Effector memory CD4-positive, alpha-beta T cell (primary cell): ENCODE data around the gene SMIM34.
"Not testable (repeated sequence)": the region's sequence is repeated elsewhere in the genome, so short reads cannot be mapped to it uniquely, and the experiment has no call there.

ENCODE experiments used
- DNase-seq, 3 donors: peaks; one replicate each; pipeline ENCODE4 v3.0.0-alpha.2; 2020
- H3K27ac ChIP-seq: 2 replicates; pipeline ENCODE4 v1.7.0; 2013; ENCODE audit warnings: mild to moderate bottlenecking, low read length, moderate library complexity; ENCODE audit not compliant: insufficient read depth, poor library complexity, severe bottlenecking
- H3K27me3 ChIP-seq: replicated peaks from 2 replicates; pipeline ENCODE4 v1.7.0; 2013; ENCODE audit warnings: mild to moderate bottlenecking, low read length; ENCODE audit not compliant: insufficient read depth, control insufficient read depth, poor library complexity, severe bottlenecking
- H3K36me3 ChIP-seq: 2 replicates; pipeline ENCODE4 v1.7.0; 2013; ENCODE audit warnings: mild to moderate bottlenecking, low read length, moderate library complexity; ENCODE audit not compliant: control insufficient read depth, insufficient read depth
- H3K4me1 ChIP-seq: 2 replicates; pipeline ENCODE4 v1.7.0; 2013; ENCODE audit warnings: low read length, mild to moderate bottlenecking; ENCODE audit not compliant: control insufficient read depth, insufficient read depth, poor library complexity, severe bottlenecking
- H3K4me3 ChIP-seq: 2 replicates; pipeline ENCODE4 v1.7.0; 2013; ENCODE audit warnings: low read length, low read depth, mild to moderate bottlenecking; ENCODE audit not compliant: insufficient read depth, poor library complexity, severe bottlenecking
- H3K9me3 ChIP-seq: 2 replicates; pipeline ENCODE4 v1.7.0; 2013; ENCODE audit warnings: mild to moderate bottlenecking, low read length, moderate library complexity; ENCODE audit not compliant: control insufficient read depth
- total RNA-seq, 3 donors: gene quantifications; one replicate each; lab custom pipeline; 2026; lab: John Stamatoyannopoulos, UW

Gene SMIM34, protein sequence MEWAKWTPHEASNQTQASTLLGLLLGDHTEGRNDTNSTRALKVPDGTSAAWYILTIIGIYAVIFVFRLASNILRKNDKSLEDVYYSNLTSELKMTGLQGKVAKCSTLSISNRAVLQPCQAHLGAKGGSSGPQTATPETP
- total RNA-seq = 0 reads per million in 3 donors

DNA sequence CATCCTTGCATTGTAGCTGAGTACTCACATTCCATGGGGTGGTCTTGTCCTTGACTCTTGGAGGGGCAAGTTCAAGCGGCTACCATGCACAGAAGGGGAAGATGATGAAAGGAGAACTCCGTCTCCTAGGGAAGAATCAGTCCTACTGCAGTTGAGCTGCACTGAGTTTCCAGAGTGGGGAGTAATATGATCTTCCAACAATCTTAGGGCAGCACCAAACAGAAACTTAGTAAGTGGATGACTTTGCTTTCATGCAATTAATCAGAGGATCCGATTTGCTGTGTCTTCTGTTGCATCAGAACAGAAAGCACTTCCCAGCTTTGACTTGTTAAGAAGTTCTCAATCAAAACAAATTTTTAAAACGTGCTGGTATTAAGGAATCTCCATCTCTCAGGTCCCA lies at the start of gene SMIM34:
SMIM34 (minus strand) TSS at position 147 of the 400 bp plus-strand sequence; CDS start at position 35, 112 bp downstream.
- H3K4me3 ChIP-seq, H3K36me3 ChIP-seq, DNase-seq, H3K27ac ChIP-seq, H3K27me3 ChIP-seq, H3K9me3 ChIP-seq, H3K4me1 ChIP-seq: not testable (repeated sequence)

GRCh38 chr21:34467333-34467732 lies 43.6 kb upstream of the SMIM34 start:
- H3K9me3 ChIP-seq, H3K4me3 ChIP-seq, H3K27me3 ChIP-seq, DNase-seq, H3K4me1 ChIP-seq, H3K36me3 ChIP-seq, H3K27ac ChIP-seq: not testable (repeated sequence)

DNA sequence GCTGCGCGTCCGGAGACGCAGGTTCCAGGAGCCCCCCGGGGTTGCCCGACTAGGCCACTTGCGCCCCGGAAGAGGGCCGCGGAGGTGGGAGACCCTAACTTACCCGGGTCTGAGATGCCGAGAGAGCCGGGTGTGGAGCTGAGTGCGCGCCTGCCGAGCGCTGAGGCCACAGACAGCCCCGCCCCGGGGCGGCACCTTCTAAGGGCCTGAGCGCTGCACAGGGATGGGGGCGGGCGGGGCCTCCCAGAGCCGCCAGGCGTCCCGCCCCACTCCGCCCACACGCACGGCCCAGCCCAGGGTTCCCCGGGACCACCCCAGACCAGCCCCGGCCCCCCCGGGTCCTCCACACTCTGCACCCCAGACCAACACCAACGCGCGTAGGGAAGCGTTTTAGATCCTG lies 35.7 kb upstream of the SMIM34 start:
- H3K36me3 ChIP-seq, H3K4me3 ChIP-seq, H3K4me1 ChIP-seq, DNase-seq, H3K9me3 ChIP-seq, H3K27ac ChIP-seq, H3K27me3 ChIP-seq: not testable (repeated sequence)

DNA sequence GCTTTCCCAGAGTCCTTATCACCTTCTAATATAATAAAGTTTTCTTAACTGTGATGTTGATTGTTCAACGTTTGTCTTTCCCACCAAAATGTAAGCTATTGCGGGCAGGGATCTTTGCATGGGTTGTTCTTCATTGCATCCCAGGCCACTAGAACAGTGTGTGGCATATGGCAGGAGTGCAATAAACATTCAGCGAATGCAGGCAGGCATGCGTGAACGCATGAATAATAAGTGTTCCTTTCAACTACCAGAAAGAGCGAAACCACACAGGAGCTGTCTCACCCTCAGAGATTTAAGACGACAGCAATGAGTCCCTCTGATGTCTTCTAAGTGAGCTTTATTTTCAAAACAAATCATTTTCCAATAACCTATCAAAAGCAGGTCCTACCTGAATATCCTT lies 34.5 kb upstream of the SMIM34 start:
- H3K27me3 ChIP-seq, H3K36me3 ChIP-seq: not testable (repeated sequence)

DNA sequence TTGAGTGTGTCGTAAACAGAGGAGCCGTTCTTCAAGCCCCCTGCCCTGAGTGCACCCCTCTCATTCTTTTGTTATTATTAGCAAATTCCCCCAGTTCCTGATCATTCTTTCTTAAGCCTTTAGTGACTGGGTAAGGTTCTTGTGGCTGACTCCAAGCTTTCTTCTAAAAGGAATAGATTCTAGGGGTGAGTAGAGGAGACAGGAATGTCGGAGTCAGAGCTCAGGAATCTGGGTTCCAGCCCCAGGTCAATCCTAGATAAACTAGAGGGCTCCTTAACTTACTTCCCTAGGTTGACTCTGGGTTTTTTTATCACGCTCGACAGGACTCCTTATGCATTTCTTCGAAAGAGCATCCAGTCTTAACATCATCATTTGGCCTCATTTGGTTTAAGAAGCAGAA lies 32.4 kb upstream of the SMIM34 start:
- H3K27me3 ChIP-seq, H3K9me3 ChIP-seq, H3K4me1 ChIP-seq, H3K4me3 ChIP-seq, DNase-seq, H3K27ac ChIP-seq, H3K36me3 ChIP-seq: not testable (repeated sequence)

More for the DNA sequence above, 34.5 kb upstream of the SMIM34 start:
- not testable (repeated sequence) for H3K9me3 ChIP-seq, DNase-seq, H3K27ac ChIP-seq, H3K4me1 ChIP-seq, H3K4me3 ChIP-seq

GRCh38 chr21:34455628-34456027 lies 31.9 kb upstream of the SMIM34 start:
- H3K27ac ChIP-seq, DNase-seq, H3K27me3 ChIP-seq, H3K9me3 ChIP-seq, H3K36me3 ChIP-seq, H3K4me1 ChIP-seq, H3K4me3 ChIP-seq: not testable (repeated sequence)

- H3K27ac ChIP-seq, H3K27me3 ChIP-seq, H3K4me3 ChIP-seq, H3K9me3 ChIP-seq, H3K36me3 ChIP-seq, H3K4me1 ChIP-seq, DNase-seq: not testable (repeated sequence)
These were observed 23.3 kb upstream of the SMIM34 start for GRCh38 chr21:34447018-34447417.

- not testable (repeated sequence) for H3K36me3 ChIP-seq, H3K27ac ChIP-seq, H3K4me1 ChIP-seq, DNase-seq, H3K9me3 ChIP-seq, H3K27me3 ChIP-seq, H3K4me3 ChIP-seq
These were observed 19.7 kb upstream of the SMIM34 start for GRCh38 chr21:34443486-34443885.

- H3K27ac ChIP-seq, H3K36me3 ChIP-seq, H3K27me3 ChIP-seq, H3K4me3 ChIP-seq, H3K4me1 ChIP-seq, DNase-seq, H3K9me3 ChIP-seq: not testable (repeated sequence)
These were observed 6.0 kb upstream of the SMIM34 start for GRCh38 chr21:34429710-34430109.

DNA sequence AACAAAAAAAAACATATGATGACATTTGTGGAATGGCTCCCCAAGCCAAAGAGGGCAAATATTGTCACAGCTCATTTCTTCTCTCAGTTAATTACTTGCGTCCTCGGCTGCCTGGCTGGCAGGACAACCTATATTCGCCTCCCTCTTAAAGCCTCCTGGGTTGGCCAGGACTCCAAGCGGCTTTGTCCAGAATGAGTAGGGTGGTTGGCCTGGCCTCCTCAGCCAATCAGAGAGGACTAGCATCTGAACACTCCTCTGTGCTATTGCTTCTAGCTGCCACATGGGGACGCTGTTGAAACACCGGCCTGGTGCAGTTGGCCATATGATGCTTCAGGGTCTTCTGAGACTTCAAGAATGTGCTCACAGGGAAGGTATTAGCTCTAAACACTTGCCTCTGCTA lies 4.7 kb upstream of the SMIM34 start:
- H3K4me3 ChIP-seq, H3K36me3 ChIP-seq, H3K9me3 ChIP-seq, DNase-seq, H3K4me1 ChIP-seq, H3K27ac ChIP-seq, H3K27me3 ChIP-seq: not testable (repeated sequence)

- not testable (repeated sequence) for H3K9me3 ChIP-seq, H3K4me1 ChIP-seq, H3K36me3 ChIP-seq, H3K27ac ChIP-seq, DNase-seq, H3K4me3 ChIP-seq, H3K27me3 ChIP-seq
These were observed 3.6 kb upstream of the SMIM34 start for GRCh38 chr21:34427339-34427738.
